ENCODE results near the gene PACSIN2.

PACSIN2 gene

GRCh38 chr22:42831712-42832111 lies 183.2 kb downstream of the PACSIN2 start:
- DNase-seq (ENCODE audit: low read depth in 2 of 2, low spot score in 1 of 2), result no peak

- DNase-seq (ENCODE audit: low read depth in 2 of 2, low spot score in 1 of 2), result no peak
These were observed 184.8 kb downstream of the PACSIN2 start for GRCh38 chr22:42830161-42830560.

GRCh38 chr22:42829302-42829701 lies 185.6 kb downstream of the PACSIN2 start:
- no peak for DNase-seq (ENCODE audit: low read depth in 2 of 2, low spot score in 1 of 2)

- DNase-seq (ENCODE audit: low read depth in 2 of 2, low spot score in 1 of 2), result no peak
These were observed 189.2 kb downstream of the PACSIN2 start for GRCh38 chr22:42825796-42826195.

- DNase-seq (ENCODE audit: low read depth in 2 of 2, low spot score in 1 of 2), result no peak
These were observed 193.6 kb downstream of the PACSIN2 start for GRCh38 chr22:42821386-42821785.

- no peak for DNase-seq (ENCODE audit: low read depth in 2 of 2, low spot score in 1 of 2)
These were observed 194.7 kb downstream of the PACSIN2 start for GRCh38 chr22:42820045-42820763.
